HG03460 (cell line): ENCODE results near the gene MEF2C.

Experiments used
- ATAC-seq: cut with Tn5 transposase; IDR thresholded peaks from one replicate; pipeline ENCODE4 v1.9.1; 2021; ENCODE audit not compliant: unreplicated experiment

MEF2C gene

GRCh38 chr5:88729084-88729828 is 153.7 kb downstream of the MEF2C start:
- ATAC-seq, result peak; percentile 28

- no peak for ATAC-seq
Measured at GRCh38 chr5:88727705-88728313, 155.2 kb downstream of the MEF2C start.

- ATAC-seq, result no peak
Measured at GRCh38 chr5:88725454-88725853, 157.5 kb downstream of the MEF2C start.

GRCh38 chr5:88724201-88724600 is 158.8 kb downstream of the MEF2C start:
- ATAC-seq, result no peak

- no peak for ATAC-seq
Measured at GRCh38 chr5:88722546-88723073, 160.4 kb downstream of the MEF2C start.

- ATAC-seq, result no peak
Measured at GRCh38 chr5:88719434-88719833, 163.6 kb downstream of the MEF2C start.

GRCh38 chr5:88718736-88719135 is 164.2 kb downstream of the MEF2C start:
- ATAC-seq, result no peak

- ATAC-seq, result no peak
Measured at GRCh38 chr5:88716101-88716500, 166.9 kb downstream of the MEF2C start.

- ATAC-seq, result no peak
Measured at GRCh38 chr5:88715503-88715902, 167.5 kb downstream of the MEF2C start.

GRCh38 chr5:88713818-88714217 is 169.2 kb downstream of the MEF2C start:
- no peak for ATAC-seq

GRCh38 chr5:88708682-88709398 is 174.1 kb downstream of the MEF2C start:
- ATAC-seq, result no peak

- ATAC-seq, result no peak
Measured at GRCh38 chr5:88708021-88708420, 175.0 kb downstream of the MEF2C start.

GRCh38 chr5:88707216-88707965 is 175.6 kb downstream of the MEF2C start:
- no peak for ATAC-seq

- ATAC-seq, result no peak
Measured at GRCh38 chr5:88702332-88702731, 180.7 kb downstream of the MEF2C start.

- no peak for ATAC-seq
Measured at GRCh38 chr5:88700121-88700520, 182.9 kb downstream of the MEF2C start.

- ATAC-seq, result no peak
Measured at GRCh38 chr5:88698290-88698689, 184.7 kb downstream of the MEF2C start.

- ATAC-seq, result no peak
Measured at GRCh38 chr5:88696466-88696865, 186.5 kb downstream of the MEF2C start.

- ATAC-seq, result no peak
Measured at GRCh38 chr5:88695931-88696330, 187.1 kb downstream of the MEF2C start.

GRCh38 chr5:88695232-88695631 is 187.8 kb downstream of the MEF2C start:
- no peak for ATAC-seq

- no peak for ATAC-seq
Measured at GRCh38 chr5:88694023-88694679, 188.8 kb downstream of the MEF2C start.
